ES-I3 (cell line): ENCODE results near the gene IWS1.

Source experiments
- H3K36me3 ChIP-seq: 2 replicates; pipeline ENCODE4 v1.6.1; 2013; ENCODE audit warnings: mild to moderate bottlenecking, low read length, control low read depth, moderate library complexity; ENCODE audit not compliant: insufficient read depth
- H3K4me1 ChIP-seq: 2 replicates; pipeline ENCODE4 v1.6.1; 2013; ENCODE audit warnings: mild to moderate bottlenecking, control low read depth, low read length; ENCODE audit not compliant: insufficient read depth
- H3K9ac ChIP-seq: 2 replicates; pipeline ENCODE4 v1.6.1; 2013; ENCODE audit warnings: low read depth, mild to moderate bottlenecking, low read length, moderate library complexity
- H3K9me3 ChIP-seq: 2 replicates; pipeline ENCODE4 v1.6.1; 2013; ENCODE audit warnings: mild to moderate bottlenecking, low read length, moderate library complexity; ENCODE audit not compliant: control insufficient read depth, insufficient read depth

Gene IWS1

GRCh38 chr2:127479219-127479825 lies 47.0 kb downstream of the IWS1 start:
- Histone ChIP-seq H3K36me3 (no peaks in the 10 kb centered on the region; the same call in 1 of the 2 replicates), H3K9me3 (peaks cover 5% of the 10 kb centered on the region; the same call in 1 of the 2 replicates), H3K9ac (no peak overlapping the region), H3K4me1 (peaks cover 25% of the 10 kb centered on the region)

- H3K36me3 ChIP-seq, result no peaks in the 10 kb centered on the region
- H3K9me3 ChIP-seq, result peaks cover 5% of the 10 kb centered on the region; the same call in 1 of the 2 replicates
- H3K4me1 ChIP-seq, result peaks cover 13% of the 10 kb centered on the region
Observed at GRCh38 chr2:127475788-127476187, 50.5 kb downstream of the IWS1 start.

DNA sequence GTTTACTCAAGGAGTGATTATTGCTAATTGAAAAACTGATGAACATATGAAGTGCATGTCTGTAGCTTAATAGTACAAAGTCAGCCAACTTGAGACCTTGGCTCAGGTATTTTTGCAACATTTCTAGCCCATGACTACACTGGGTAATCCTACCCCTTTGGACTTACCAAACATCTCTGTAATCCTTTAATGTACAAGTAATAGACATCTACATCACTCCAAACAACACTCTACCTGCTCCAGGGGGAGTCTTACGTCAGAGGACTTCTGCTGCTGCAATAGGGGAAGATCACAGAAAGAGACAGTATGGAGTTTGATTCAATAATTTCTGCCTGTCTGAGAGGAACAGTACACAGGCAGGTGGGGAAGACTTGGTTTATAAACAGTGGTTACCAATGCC lies 54.0 kb downstream of the IWS1 start:
- no peaks in the 10 kb centered on the region for H3K36me3 ChIP-seq
- H3K9me3 ChIP-seq, result peaks cover 5% of the 10 kb centered on the region; the same call in 1 of the 2 replicates
- H3K4me1 ChIP-seq, result no peaks in the 10 kb centered on the region
- H3K9ac ChIP-seq, result no peak overlapping the region

More at GRCh38 chr2:127475788-127476187, 50.5 kb downstream of the IWS1 start:
- H3K9ac ChIP-seq, result no peak overlapping the region

- H3K9ac ChIP-seq, result no peak overlapping the region
- no peaks in the 10 kb centered on the region for H3K36me3 ChIP-seq
- peaks cover 5% of the 10 kb centered on the region; the same call in 1 of the 2 replicates for H3K9me3 ChIP-seq
- H3K4me1 ChIP-seq, result no peaks in the 10 kb centered on the region
Observed at GRCh38 chr2:127471286-127471988, 54.9 kb downstream of the IWS1 start.

DNA sequence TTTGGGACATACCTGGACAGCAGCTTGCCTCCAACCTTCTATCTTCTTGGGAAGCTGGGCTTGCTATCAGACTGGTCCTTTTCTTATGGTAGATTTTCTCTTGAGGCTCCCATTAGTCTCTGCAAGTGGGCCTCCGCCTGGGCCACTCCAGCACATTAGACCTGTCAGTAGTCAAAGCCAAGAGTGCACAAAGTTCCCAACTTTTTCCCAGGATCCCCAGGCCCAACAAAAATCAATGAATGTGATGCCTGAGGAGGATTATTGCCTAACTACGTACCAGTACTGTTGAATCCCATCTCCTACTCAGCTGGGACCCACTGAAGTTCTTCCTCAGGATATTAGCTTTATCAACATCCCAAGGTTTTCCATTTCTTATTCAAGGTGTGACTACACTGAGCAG lies 56.3 kb downstream of the IWS1 start:
- H3K4me1 ChIP-seq, result peaks cover 2% of the 10 kb centered on the region
- no peaks in the 10 kb centered on the region for H3K9me3 ChIP-seq
- no peak overlapping the region for H3K9ac ChIP-seq
- no peaks in the 10 kb centered on the region for H3K36me3 ChIP-seq

- no peaks in the 10 kb centered on the region for H3K36me3 ChIP-seq
- H3K9me3 ChIP-seq, result no peaks in the 10 kb centered on the region
- H3K4me1 ChIP-seq, result peaks cover 11% of the 10 kb centered on the region
- H3K9ac ChIP-seq, result no peak overlapping the region
Observed at GRCh38 chr2:127469051-127469450, 57.2 kb downstream of the IWS1 start.

GRCh38 chr2:127465258-127465657 lies 61.0 kb downstream of the IWS1 start:
- Histone ChIP-seq H3K4me1 (peaks cover 21% of the 10 kb centered on the region), H3K9me3 (no peaks in the 10 kb centered on the region), H3K9ac (no peak overlapping the region), H3K36me3 (no peaks in the 10 kb centered on the region)

DNA sequence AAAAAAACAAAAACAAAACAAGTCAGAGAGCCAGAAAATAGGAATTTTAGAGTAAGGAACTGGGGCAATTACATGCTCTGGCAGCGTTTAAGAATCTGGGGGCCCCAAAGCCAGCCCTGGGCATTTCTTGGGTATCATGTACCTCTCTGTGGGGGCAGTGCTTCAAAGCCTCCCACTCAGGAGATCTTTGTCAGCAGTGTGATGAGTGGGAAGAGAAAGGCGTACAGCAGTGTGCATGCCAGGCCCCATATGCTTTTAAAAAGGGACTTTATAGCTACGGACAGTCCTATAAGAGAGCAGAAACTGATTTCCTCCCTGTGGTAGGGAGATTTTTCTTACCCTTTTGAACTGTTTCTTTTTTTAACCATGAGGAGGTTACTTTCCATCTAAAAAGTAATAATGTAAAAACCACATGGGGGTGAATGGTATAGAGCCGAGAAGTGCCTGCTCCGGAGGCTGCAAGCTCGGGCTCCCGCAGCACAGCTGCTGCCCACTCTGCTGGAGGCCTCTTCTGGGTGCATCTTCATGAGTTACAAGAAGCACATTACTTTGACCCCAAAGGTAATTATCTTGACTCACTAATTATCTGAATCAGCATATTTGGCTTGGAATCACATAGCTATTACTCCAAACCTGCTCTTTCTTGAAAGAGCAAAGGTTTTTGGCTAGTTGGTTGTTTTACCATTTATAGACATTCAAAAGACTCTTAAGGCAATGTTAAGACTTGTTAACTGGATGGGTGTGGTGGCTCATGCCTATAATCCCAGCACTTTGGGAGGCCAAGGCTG lies 61.6 kb downstream of the IWS1 start:
- Histone ChIP-seq H3K9ac (no peak overlapping the region), H3K4me1 (peaks cover 21% of the 10 kb centered on the region), H3K36me3 (no peaks in the 10 kb centered on the region), H3K9me3 (no peaks in the 10 kb centered on the region)

DNA sequence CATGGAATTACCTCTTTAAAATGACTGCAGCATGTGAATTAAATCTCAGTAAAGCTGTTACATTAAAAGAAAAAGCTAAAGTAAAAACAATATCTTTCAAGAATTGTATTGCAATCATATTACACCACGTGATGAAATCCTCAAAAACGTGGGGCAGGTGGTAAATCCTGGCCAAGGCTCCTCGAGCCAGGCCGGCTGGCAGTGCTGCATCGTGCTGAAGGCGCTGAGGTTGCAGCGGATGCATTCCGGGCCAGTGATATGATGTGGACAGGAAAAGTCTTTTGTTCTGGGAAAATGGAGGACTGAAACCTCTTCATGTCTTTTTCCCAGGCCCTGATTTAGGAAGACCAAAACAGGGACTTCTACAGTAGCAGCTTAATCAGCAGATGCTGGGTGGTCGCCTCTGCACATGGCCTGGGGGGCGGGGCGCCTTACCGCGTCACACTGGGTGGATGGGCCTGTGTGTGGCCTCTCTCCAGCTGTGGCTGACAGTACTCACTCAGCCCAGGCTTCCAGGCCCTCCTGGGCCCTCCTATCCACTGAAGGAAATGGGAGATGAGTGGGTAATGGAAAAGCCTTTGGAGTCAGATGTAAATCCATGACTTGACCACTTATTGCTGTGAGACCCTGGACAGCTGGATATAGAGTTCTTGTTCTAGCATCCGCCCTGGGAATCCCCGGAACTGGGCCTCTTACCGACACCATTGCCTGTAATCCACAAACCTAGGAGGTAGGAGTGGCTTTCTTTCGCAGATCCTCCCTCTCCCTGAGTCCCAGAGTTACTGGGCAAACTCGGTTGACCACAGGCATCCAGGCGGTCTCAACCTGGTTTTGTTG lies 62.9 kb downstream of the IWS1 start:
- Histone ChIP-seq H3K9me3 (no peaks in the 10 kb centered on the region), H3K36me3 (no peaks in the 10 kb centered on the region), H3K9ac (no peak overlapping the region), H3K4me1 (peaks cover 21% of the 10 kb centered on the region)

DNA sequence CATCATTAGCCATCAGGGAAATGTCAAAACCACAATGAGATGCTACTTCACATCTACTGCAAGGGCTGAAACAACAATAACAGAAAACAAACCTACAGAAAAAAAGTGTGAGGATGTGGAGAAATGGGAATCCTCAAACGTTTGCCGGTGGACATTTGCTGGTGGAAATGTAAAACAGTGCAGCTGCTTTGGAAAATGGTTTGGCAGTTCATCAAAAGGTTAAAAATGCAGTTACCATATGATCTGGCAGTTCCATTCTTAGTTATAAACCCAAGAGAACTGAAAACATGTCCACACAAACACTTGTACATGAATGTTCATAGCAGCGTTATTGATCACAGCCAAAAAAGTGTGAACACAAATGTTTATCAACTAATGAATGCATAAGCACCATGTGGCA lies 63.8 kb downstream of the IWS1 start:
- Histone ChIP-seq H3K9me3 (no peaks in the 10 kb centered on the region), H3K36me3 (no peaks in the 10 kb centered on the region), H3K9ac (no peak overlapping the region), H3K4me1 (peaks cover 21% of the 10 kb centered on the region)

DNA sequence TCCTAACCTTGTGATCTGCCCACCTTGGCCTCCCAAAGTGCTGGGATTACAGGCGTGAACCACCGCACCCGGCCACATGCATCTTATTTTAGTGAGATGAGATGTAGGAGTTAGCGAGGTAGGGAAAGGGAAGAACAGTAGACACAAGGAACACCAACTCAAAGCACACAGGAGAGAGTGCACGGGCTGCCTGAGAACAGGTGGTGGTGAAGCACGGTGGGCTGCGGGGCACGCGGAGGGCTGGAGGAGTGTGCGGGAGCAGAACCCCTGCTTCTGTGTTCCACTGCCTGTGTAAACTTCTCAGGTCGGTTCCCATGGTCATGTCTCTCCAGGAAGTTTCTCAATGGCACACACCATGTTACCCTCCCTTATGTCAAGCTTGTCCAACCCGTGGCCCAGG lies 69.3 kb downstream of the IWS1 start:
- peaks cover 16% of the 10 kb centered on the region for H3K4me1 ChIP-seq

GRCh38 chr2:127455566-127456493 lies 70.5 kb downstream of the IWS1 start:
- Histone ChIP-seq H3K9me3 (no peaks in the 10 kb centered on the region), H3K4me1 (peaks cover 16% of the 10 kb centered on the region), H3K36me3 (no peaks in the 10 kb centered on the region), H3K9ac (peak overlapping the region; percentile 23; the same call in 1 of the 2 replicates)

More for the DNA sequence above, 69.3 kb downstream of the IWS1 start:
- H3K9ac ChIP-seq, result no peak overlapping the region
- H3K9me3 ChIP-seq, result no peaks in the 10 kb centered on the region
- no peaks in the 10 kb centered on the region for H3K36me3 ChIP-seq
